Measurements from ENCODE around the gene PRTFDC1. TPM values are rescaled to one million over a fixed set of nuclear protein-coding genes. Genes with fewer than 3 reads are reported as not detected.
"Not testable (repeated sequence)": the region's sequence is repeated elsewhere in the genome, so short reads cannot be mapped to it uniquely, and the experiment has no call there.

The PRTFDC1 gene
- total and polyA plus RNA-seq, 2 experiments from 2014 or later, result 16.0 to 22.0 TPM

DNA sequence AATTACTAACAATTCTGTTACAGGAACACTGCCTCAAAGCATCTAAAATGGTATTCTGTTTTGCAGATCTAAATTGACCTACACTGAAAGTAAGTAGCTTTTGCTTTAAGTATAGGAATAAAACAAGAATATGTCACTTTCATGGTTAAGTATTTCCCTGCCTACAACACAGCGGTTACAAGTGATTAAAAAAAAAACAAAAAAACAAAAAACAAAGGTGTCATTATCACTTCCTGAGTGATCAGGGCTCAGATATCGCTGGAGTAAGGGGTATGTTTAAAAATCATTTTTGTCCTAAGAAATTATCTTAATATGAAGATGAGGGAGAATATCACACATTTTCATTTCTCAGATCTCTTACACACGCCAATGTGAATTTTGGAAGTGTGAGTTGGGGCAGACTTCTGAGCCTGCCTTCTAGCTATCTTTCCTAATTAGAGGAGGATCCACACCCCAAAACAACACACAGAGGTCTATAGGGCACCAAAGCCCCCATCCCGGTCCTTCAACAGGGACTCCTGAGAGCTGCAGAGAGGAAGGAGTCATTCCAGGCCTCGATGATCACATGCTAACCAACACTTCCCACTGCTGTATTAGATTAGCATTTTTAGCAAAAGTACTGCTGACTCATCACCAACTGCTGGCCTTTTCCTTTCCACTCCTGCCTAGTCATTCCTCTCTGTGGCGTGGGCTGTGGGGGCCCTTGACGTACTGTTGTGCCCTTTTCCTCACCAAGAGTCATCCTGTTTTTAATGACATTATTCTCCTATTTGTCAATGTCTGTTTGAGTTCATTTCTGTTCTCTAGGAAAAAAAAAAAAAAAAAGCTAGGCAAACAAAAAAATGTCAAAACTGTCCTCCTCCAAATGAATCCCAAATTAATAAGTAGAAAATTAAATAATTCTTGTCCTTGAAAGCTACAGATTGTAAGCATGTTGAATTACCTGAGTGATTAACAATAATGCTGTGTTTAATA lies 31.2 kb downstream of the PRTFDC1 start:
- Histone ChIP-seq H4K20me1 (ENCODE audit: insufficient read depth) (no peaks in the 10 kb centered on the region), H3F3A (ENCODE audit: insufficient read depth) (peaks cover 14% of the 10 kb centered on the region), H3K9me3 (ENCODE audit: low read depth) (no peaks in the 10 kb centered on the region), H3K4me3 (0 out of 2 replicates have a peak overlapping the region, but pooled peaks have one; percentile 16), H3K36me3 (ENCODE audit: low read depth) (no peaks in the 10 kb centered on the region; the same call in 1 of the 2 replicates), H3K9ac (peak overlapping the region; percentile 72), H3K4me2 (ENCODE audit: unreplicated experiment) (peak overlapping the region; percentile 68), H3K9me2 (ENCODE audit: insufficient read depth) (no peaks in the 10 kb centered on the region), H2AFZ (peak overlapping the region; percentile 81), H3K79me2 (ENCODE audit: insufficient read depth) (no peaks in the 10 kb centered on the region), H3K4me1 (ENCODE audit: insufficient read depth) (peaks cover 19% of the 10 kb centered on the region), H3K27me3 (replicated peaks; ENCODE audit: insufficient read depth) (no peaks in the 10 kb centered on the region), H3K27ac (peak overlapping the region; percentile 89)
- DNase-seq, result peak; percentile 98
- in situ Hi-C loops (cut with MboI), result no loop called here
- TF ChIP-seq EZH2phosphoT487 (IDR thresholded peaks at IDR 0.05; ENCODE audit: insufficient read depth, low read depth), result no peak
- no peak for TF ChIP-seq EZH2 (IDR thresholded peaks at IDR 0.05; ENCODE audit: insufficient read depth, poor library complexity, severe bottlenecking)
- 15 to 19% methylated on average over 7 of the region's 7 CpGs for WGBS, 2 experiments (ENCODE audit: low coverage in 1 of 2, low lambda C conversion rate in 2 of 2, missing lambda C conversion rate in 2 of 2)

DNA sequence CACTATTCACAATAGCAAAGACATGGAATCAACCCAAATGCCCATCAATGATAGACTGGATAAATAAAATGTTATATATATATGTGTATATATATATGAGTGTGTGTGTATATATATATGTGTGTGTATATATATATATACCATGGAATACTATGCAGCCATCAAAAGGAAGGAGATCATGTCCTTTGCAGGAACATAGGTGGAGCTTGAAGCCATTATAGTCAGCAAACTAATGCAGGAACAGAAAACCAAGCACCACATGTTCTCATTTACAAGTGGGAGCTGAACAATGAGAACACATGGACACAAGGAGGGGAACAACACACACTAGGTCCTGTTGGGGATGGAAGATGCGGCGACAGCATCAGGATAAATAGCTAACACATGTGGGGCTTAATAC lies 32.2 kb downstream of the PRTFDC1 start:
- H3K36me3 ChIP-seq (ENCODE audit: low read depth); H3K9ac ChIP-seq; H3K79me2 ChIP-seq (ENCODE audit: insufficient read depth); H3K9me2 ChIP-seq (ENCODE audit: insufficient read depth); H3K27ac ChIP-seq; in situ Hi-C loops (cut with MboI); H3K9me3 ChIP-seq (ENCODE audit: low read depth); DNase-seq; H4K20me1 ChIP-seq (ENCODE audit: insufficient read depth); H3K4me3 ChIP-seq; H3K27me3 ChIP-seq (replicated peaks; ENCODE audit: insufficient read depth); H2AFZ ChIP-seq; H3K4me2 ChIP-seq (ENCODE audit: unreplicated experiment): not testable (repeated sequence)
- peaks cover 14% of the 10 kb centered on the region for H3F3A ChIP-seq (ENCODE audit: insufficient read depth)
- 92 to 97% methylated on average over 2 of the region's 2 CpGs for WGBS, 2 experiments (ENCODE audit: low coverage in 1 of 2, low lambda C conversion rate in 2 of 2, missing lambda C conversion rate in 2 of 2)
- H3K4me1 ChIP-seq (ENCODE audit: insufficient read depth), result peaks cover 19% of the 10 kb centered on the region

DNA sequence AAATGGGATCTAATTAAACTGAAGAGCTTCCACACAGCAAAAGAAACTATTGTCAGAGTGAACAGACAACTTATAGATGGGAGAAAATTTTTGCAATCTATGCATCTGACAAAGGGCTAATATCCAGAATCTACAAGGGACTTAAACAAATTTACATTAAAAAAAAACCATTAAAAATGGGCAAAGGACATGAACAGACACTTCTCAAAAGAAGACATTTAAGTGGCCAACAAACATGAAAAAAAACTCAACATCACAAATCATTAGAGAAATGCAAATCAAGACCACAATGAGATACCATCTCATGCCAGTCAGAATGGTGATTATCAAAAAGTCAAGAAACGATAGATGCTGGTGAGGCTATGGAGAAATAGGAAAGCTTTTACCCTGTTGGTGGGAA lies 32.8 kb downstream of the PRTFDC1 start:
- in situ Hi-C loops (cut with MboI); H3K27me3 ChIP-seq (replicated peaks; ENCODE audit: insufficient read depth); H3K9me2 ChIP-seq (ENCODE audit: insufficient read depth); H3K4me2 ChIP-seq (ENCODE audit: unreplicated experiment); H3K9me3 ChIP-seq (ENCODE audit: low read depth); H3K9ac ChIP-seq; H3K4me3 ChIP-seq; H3K36me3 ChIP-seq (ENCODE audit: low read depth); H3K27ac ChIP-seq; H3K79me2 ChIP-seq (ENCODE audit: insufficient read depth); H4K20me1 ChIP-seq (ENCODE audit: insufficient read depth); DNase-seq; H2AFZ ChIP-seq: not testable (repeated sequence)
- Histone ChIP-seq H3K4me1 (ENCODE audit: insufficient read depth) (peaks cover 19% of the 10 kb centered on the region), H3F3A (ENCODE audit: insufficient read depth) (peaks cover 14% of the 10 kb centered on the region)
- WGBS, 2 experiments (ENCODE audit: low coverage in 1 of 2, low lambda C conversion rate in 2 of 2, missing lambda C conversion rate in 2 of 2), result 95 to 96% methylated on average over 1 of the region's 1 CpG

DNA sequence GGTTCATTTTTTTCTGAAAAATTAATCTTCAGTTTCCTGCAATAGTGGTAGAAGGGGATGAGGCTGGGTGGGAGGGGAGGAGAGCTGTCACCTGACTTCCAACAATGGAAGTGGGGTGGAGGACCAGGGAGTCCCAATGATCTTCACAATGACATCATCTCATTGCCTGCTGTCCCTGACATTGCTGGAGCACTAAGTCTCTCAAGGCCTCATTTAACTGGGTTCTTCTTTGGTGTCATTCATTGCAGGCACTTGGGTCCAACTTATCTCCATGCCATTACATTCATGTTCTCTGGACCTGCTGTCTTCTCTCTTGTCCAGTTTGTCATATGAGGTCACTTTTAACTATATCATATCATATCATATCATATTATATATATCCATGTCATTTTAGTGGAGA lies 34.4 kb downstream of the PRTFDC1 start:
- in situ Hi-C loops (cut with MboI), result no loop called here
- Histone ChIP-seq H3K27ac (no peak overlapping the region), H3K9ac (no peak overlapping the region), H3K4me3 (no peak overlapping the region), H3K4me1 (ENCODE audit: insufficient read depth) (peaks cover 19% of the 10 kb centered on the region), H3K9me2 (ENCODE audit: insufficient read depth) (no peaks in the 10 kb centered on the region), H2AFZ (no peak overlapping the region), H4K20me1 (ENCODE audit: insufficient read depth) (no peaks in the 10 kb centered on the region), H3K79me2 (ENCODE audit: insufficient read depth) (no peaks in the 10 kb centered on the region), H3F3A (ENCODE audit: insufficient read depth) (peaks cover 14% of the 10 kb centered on the region), H3K36me3 (ENCODE audit: low read depth) (no peaks in the 10 kb centered on the region; the same call in 1 of the 2 replicates), H3K9me3 (ENCODE audit: low read depth) (no peaks in the 10 kb centered on the region), H3K4me2 (ENCODE audit: unreplicated experiment) (no peak overlapping the region), H3K27me3 (replicated peaks; ENCODE audit: insufficient read depth) (no peaks in the 10 kb centered on the region)
- DNase-seq, result no peak
- TF ChIP-seq EZH2phosphoT487 (IDR thresholded peaks at IDR 0.05; ENCODE audit: insufficient read depth, low read depth), result no peak
- TF ChIP-seq EZH2 (IDR thresholded peaks at IDR 0.05; ENCODE audit: insufficient read depth, poor library complexity, severe bottlenecking), result no peak
